GM12873 (cell line): Measurements from ENCODE around the gene COL11A2.

Experiments
- TF ChIP-seq, protein P1 (sequence below): IDR thresholded peaks from 2 replicates; pipeline ENCODE4 v1.5.1; 2012; ENCODE audit warnings: low read depth, mild to moderate bottlenecking, moderate library complexity, low read length, control low read depth; ENCODE audit not compliant: insufficient read depth; ENCODE audit errors: missing control alignments

COL11A2 gene

DNA sequence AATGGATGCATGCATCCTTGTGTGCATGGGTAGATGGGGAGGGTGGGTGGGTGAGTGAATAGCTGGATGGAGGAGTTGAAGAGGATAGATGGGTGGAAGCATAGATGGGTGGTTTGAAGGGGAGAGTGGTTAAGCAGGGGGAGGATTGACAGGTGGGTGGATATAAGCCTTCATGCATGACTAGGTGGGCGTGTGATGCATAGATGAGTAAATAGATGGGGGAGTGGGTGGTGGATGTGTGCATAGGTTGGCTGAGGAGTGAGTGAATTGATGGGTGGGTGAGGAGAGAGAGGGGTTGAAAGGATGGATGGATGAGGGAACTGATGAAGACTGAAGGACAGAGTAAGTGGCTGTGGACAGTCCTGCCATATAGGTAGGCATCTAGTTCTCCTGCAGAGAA, 4.5 kb downstream of the COL11A2 start:
- TF ChIP-seq, protein P1, sequence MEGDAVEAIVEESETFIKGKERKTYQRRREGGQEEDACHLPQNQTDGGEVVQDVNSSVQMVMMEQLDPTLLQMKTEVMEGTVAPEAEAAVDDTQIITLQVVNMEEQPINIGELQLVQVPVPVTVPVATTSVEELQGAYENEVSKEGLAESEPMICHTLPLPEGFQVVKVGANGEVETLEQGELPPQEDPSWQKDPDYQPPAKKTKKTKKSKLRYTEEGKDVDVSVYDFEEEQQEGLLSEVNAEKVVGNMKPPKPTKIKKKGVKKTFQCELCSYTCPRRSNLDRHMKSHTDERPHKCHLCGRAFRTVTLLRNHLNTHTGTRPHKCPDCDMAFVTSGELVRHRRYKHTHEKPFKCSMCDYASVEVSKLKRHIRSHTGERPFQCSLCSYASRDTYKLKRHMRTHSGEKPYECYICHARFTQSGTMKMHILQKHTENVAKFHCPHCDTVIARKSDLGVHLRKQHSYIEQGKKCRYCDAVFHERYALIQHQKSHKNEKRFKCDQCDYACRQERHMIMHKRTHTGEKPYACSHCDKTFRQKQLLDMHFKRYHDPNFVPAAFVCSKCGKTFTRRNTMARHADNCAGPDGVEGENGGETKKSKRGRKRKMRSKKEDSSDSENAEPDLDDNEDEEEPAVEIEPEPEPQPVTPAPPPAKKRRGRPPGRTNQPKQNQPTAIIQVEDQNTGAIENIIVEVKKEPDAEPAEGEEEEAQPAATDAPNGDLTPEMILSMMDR = no peak

DNA sequence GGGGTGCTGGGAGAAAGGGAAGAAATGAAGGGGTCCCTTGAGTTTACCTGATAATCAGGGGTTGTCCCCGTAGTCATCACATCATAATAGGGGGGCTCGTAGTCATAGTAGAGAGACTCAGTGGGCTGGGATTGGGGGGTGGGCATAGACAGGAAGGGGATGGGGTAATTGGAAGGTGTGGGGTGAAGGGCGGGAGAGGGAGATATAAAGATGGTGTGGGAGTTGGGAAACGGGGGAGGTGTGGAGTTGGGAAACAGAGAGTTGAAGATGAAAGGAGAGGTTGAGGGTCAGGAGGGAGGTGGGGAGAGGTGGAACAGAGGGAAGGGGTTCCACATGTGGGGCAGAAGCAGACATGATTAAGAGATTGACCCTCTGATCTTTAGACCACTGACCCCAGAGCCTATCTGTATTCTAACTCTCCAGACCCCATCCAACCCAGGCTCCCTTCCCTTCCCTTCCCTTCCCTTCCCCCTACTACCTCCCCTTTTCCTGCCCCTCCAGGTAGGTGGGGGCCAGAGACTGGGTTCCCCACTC, 6.5 kb downstream of the COL11A2 start:
- TF ChIP-seq, protein P1 = no peak

DNA sequence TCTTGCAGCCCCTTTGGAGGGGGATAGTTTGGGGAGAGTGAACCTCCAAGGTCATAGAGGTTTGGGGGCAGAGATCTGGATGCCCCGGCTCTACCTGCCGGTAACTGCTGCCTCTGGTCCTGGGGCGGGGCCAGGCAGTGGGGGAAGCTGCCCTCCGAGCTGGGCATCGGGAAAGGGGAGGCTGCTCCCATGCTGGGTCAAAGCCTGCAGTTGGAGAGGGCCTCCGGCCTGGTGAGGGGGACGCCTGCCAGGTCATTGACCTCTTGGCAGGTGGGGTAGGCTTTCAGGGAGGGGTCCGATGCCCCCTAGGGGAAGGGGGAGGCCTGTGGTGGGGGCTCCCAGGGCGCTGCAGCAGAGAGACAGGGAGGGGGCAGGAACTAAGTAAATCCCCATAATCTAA, 7.1 kb downstream of the COL11A2 start:
- TF ChIP-seq, protein P1 = no peak

DNA sequence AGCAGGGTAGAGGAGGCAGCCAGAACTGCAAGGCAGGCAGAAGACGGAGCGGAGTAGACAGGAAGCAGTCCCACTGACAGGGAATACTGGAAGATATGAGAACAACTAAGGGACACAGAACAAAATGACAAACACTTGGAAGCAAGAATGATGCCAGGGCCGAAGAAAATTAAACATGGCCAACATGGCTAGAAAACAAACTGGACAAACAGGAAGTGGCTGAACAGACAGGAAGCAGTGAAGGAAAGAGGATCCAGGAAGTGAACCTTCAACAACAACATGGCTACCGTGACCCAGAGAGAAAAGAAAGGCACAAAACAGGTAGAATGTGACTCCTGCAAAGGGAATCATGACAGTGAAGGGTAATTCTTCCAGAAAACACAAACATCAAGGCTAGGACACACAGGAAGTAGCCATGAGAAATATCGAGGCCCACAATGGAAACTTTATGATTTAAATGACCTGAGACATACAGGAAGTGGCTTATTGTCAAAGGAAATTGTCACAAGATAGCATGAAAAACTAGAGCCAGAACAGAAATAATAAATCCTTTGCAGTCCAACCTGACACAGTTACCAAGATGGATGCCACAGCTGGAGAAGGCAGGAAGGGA, 9.1 kb downstream of the COL11A2 start:
- TF ChIP-seq, protein P1 = no peak

DNA sequence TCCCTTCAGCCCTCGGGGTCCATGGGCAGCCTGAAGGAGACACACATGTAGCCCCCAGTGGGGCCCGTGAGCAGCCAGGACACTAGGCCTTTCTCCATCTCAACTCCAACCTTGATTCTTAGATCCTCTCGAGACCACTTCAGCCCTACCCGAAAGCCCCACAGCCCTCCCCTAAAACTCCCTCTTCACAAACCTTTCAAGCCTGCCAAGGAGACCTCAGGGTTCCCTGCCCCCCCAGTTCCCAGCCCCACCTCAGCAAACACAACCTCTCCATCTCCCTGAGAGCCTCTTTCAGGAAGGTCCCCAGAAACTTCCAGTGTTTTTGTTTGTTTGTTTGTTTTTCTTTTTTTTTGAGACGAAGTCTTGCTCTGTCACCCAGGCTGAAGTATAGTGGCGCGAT, 11.1 kb downstream of the COL11A2 start:
- TF ChIP-seq, protein P1 = no peak

DNA sequence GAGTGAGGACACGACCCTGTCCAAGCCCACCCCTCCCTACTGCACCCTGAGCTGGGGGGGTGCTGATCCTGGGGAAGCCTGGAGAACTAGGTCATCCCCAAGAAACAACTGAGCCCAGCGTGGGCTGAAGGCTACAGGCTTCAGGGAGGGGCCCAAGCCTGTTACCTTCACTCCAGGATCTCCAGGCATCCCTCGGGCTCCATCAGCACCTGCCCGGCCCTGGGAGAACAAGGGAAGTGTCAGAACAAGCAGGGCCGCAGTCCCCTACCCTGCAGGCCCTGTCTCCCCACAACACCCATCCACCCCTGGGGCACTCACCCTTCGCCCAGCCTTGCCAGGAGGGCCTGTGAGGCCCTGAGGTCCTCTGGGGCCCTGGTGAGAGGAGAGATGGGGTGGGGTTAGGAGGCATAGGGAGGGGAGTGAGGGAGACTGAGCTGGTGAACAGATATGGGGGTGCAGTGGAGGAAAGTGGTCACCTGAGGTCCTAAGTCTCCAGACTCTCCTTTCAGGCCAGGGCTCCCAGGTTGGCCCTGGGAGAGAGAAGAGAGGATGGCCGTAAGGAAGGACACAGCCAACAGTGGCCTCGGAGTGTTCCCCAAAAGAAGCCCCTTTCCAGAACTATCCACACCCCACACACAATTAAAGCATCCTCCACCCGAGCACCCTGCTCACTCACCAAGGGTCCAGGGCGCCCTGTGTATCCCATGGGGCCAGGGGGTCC, 13.4 kb downstream of the COL11A2 start:
- TF ChIP-seq, protein P1 = no peak

DNA sequence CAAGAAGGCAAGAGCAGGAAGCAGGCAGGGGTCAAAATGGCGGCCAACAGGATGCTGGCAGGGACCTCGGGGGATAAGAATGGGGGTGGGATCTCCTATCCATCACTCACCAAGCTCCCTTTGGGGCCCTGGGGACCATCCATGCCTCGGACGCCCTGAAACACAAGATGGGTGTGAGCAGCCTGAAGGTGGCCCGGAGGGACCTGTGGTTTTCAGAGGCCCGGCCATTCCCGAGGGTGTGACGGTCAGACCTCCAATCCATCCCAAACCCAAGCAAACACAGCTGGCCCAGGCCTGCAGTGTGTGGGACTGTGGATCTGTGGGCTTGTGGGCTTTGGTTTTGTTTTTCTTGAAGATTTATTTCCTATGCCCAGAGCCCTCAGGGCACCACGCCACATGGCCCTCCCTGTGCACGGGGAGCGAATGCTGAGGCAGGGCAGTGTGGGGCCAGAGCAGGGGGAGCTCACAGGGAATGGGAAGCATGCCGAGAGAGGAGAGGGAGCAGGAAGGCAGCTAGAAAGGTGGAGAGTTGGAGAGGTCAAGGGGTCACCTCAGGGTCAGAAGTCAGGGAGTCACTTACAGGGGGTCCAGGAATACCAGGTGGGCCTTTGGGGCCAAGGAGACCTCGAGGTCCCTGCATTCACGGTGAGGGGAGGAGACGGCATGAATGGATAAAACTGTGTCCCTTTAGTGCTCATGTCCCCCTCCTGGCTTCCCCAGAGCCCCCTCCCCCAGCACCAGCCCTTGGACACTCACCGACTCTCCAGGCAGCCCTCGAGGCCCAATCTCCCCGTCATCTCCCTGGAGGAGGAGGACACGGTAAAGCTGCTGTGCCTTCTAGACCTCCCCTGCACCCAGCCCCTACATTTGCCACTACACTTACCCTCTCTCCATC, 14.5 kb downstream of the COL11A2 start:
- TF ChIP-seq, protein P1 = no peak
